ENCODE measurements around the gene GRID2. TPM values are rescaled to one million over a fixed set of nuclear protein-coding genes. Genes with fewer than 3 reads are reported as not detected.

The GRID2 gene
- total and polyA plus RNA-seq, 9 of the 15 experiments (the other 6 are each of a cell fraction or from before 2014, with no cell fraction given): 0.04 TPM; not detected in 7

- WGBS (ENCODE audit: insufficient coverage, low coverage, missing lambda C conversion rate): 5% methylated on average over 2 of the region's 2 CpGs
- no peak for FAIRE-seq
- CTCF ChIA-PET (ENCODE audit: low intra/inter-chr PET ratio): no interaction called here
Observed at GRCh38 chr4:92952426-92952825, 648.7 kb downstream of the GRID2 start.

More at GRCh38 chr4:92952426-92952825, 648.7 kb downstream of the GRID2 start:
- H3K4me3 ChIP-seq: no peak overlapping the region
- ATAC-seq (no peak), DNase-seq (ENCODE audit: extremely low read depth in 1 of 4, low spot score in 3 of 4) (no peak)
- in situ Hi-C loops (cut with MboI) (no loop called here), intact Hi-C loops (cut with micrococcal nuclease) (no loop called here)
- no peaks in the 10 kb centered on the region for H3K79me2 ChIP-seq (ENCODE audit: control insufficient read depth, insufficient read depth, low read length)
- no peak overlapping the region for H3K4me2 ChIP-seq (ENCODE audit: insufficient read depth, low read length)
- H3K36me3 ChIP-seq (ENCODE audit: control insufficient read depth, insufficient read depth, low read length): no peaks in the 10 kb centered on the region
- no peaks in the 10 kb centered on the region for H4K20me1 ChIP-seq (replicated peaks; ENCODE audit: control insufficient read depth, insufficient read depth, low read length)
- BruUV-seq (replicated peaks): no TSS peak
- no peak for TF ChIP-seq RUNX1 (IDR thresholded peaks at IDR 0.05; ENCODE audit: low read depth)
- no peak for TF ChIP-seq NCOA4 (IDR thresholded peaks at IDR 0.05; ENCODE audit: partially characterized antibody)
- TF ChIP-seq HNRNPK (IDR thresholded peaks at IDR 0.05; ENCODE audit: low read depth, low read length, poor library complexity, severe bottlenecking): no peak
- no peak for TF ChIP-seq ZKSCAN1 (IDR thresholded peaks at IDR 0.05; ENCODE audit: low read depth, low read length)
- no peak for TF ChIP-seq PRPF4 (IDR thresholded peaks at IDR 0.05; ENCODE audit: insufficient read depth, low read depth, low read length, poor library complexity, severe bottlenecking)
- no peak for TF ChIP-seq NR1H2 (CRISPR knock-in tag; IDR thresholded peaks at IDR 0.05)
- TF ChIP-seq, protein P1, sequence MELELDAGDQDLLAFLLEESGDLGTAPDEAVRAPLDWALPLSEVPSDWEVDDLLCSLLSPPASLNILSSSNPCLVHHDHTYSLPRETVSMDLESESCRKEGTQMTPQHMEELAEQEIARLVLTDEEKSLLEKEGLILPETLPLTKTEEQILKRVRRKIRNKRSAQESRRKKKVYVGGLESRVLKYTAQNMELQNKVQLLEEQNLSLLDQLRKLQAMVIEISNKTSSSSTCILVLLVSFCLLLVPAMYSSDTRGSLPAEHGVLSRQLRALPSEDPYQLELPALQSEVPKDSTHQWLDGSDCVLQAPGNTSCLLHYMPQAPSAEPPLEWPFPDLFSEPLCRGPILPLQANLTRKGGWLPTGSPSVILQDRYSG (tag; conservative IDR thresholded peaks at IDR 0.05; ENCODE audit: low read depth): no peak
- TF ChIP-seq ZNF121 (CRISPR knock-in tag; conservative IDR thresholded peaks at IDR 0.05): no peak
- TF ChIP-seq, protein P2, sequence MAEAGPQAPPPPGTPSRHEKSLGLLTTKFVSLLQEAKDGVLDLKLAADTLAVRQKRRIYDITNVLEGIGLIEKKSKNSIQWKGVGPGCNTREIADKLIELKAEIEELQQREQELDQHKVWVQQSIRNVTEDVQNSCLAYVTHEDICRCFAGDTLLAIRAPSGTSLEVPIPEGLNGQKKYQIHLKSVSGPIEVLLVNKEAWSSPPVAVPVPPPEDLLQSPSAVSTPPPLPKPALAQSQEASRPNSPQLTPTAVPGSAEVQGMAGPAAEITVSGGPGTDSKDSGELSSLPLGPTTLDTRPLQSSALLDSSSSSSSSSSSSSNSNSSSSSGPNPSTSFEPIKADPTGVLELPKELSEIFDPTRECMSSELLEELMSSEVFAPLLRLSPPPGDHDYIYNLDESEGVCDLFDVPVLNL (CRISPR knock-in tag; IDR thresholded peaks at IDR 0.05; ENCODE audit: low read depth): no peak
- TF ChIP-seq ETV1 (tag; conservative IDR thresholded peaks at IDR 0.05; ENCODE audit: low read depth): no peak
- TF ChIP-seq L3MBTL2 (IDR thresholded peaks at IDR 0.05): no peak
- no peak for TF ChIP-seq STAT5B (CRISPR knock-in tag; IDR thresholded peaks at IDR 0.05)
- no peak for TF ChIP-seq BCL6 (CRISPR knock-in tag; IDR thresholded peaks at IDR 0.05)
- no peak for TF ChIP-seq MYBL2 (IDR thresholded peaks at IDR 0.05; ENCODE audit: low read depth)
- TF ChIP-seq MYBL2 (CRISPR knock-in tag; IDR thresholded peaks at IDR 0.05; ENCODE audit: borderline replicate concordance): no peak
- POLR2A ChIA-PET: no interaction called here
- H3K9me3 ChIP-seq (replicated peaks; ENCODE audit: control insufficient read depth, insufficient read depth, low read depth, low read length): no peaks in the 10 kb centered on the region
- H3K27me3 ChIP-seq (ENCODE audit: control insufficient read depth in 2 of 2, insufficient read depth in 2 of 2, low read length in 2 of 2): no peaks in the 10 kb centered on the region
- no peak overlapping the region for H2AFZ ChIP-seq (ENCODE audit: low read depth, low read length)
- H3K4me1 ChIP-seq (replicated peaks in 1 of 2; ENCODE audit: control insufficient read depth in 2 of 2, insufficient read depth in 2 of 2, low read length in 2 of 2): no peaks in the 10 kb centered on the region
- H3K27ac ChIP-seq (ENCODE audit: extremely low read depth, low read depth, low read length): no peak overlapping the region
- no peak overlapping the region for H3K9ac ChIP-seq (ENCODE audit: insufficient read depth in 1 of 2, low read depth in 2 of 2, low read length in 2 of 2)
- H3K9me1 ChIP-seq (ENCODE audit: control insufficient read depth, insufficient read depth, low read length): no peaks in the 10 kb centered on the region
